ENCODE measurements around the gene SLC35B1. TPM values are rescaled to one million over a fixed set of nuclear protein-coding genes. Genes with fewer than 3 reads are reported as not detected.

The SLC35B1 gene
- polyA plus RNA-seq, 1 donor (not counting 4 experiments of a cell fraction or from before 2014, with no cell fraction given), result 71.6 TPM

- dilution Hi-C loops (cut with MboI; ENCODE audit: extremely low pct_ligation_motif_present, low sequenced_read_pairs), result no loop called here
- Histone ChIP-seq H3K9me1 (ENCODE audit: control insufficient read depth, extremely low read depth, insufficient read depth, low read length) (no peaks in the 10 kb centered on the region), H3K4me2 (ENCODE audit: control insufficient read depth, extremely low read depth, insufficient read depth, low read depth, low read length) (no peak overlapping the region), H4K20me1 (ENCODE audit: control insufficient read depth, extremely low read depth, insufficient read depth, low read length) (no peaks in the 10 kb centered on the region), H2AFZ (ENCODE audit: control insufficient read depth, low read length) (no peak overlapping the region), H3K27ac (ENCODE audit: control insufficient read depth, insufficient read depth, low read length) (no peak overlapping the region), H3K36me3 (ENCODE audit: control insufficient read depth in 2 of 2, extremely low read depth in 1 of 2, insufficient read depth in 2 of 2, low read length in 2 of 2) (peaks cover 0 to 12% of the 10 kb centered on the region in 2 experiments), H3K4me3 (ENCODE audit: control insufficient read depth in 2 of 3, extremely low read depth in 1 of 3, insufficient read depth in 2 of 3, low read depth in 1 of 3, low read length in 3 of 3) (no peak overlapping the region), H3K9ac (ENCODE audit: control insufficient read depth, extremely low read depth, insufficient read depth, low read length) (no peak overlapping the region), H3K4me1 (ENCODE audit: control insufficient read depth, extremely low read depth, insufficient read depth, low read length) (no peaks in the 10 kb centered on the region), H3K27me3 (ENCODE audit: control insufficient read depth, extremely low read depth, insufficient read depth, low read length) (no peaks in the 10 kb centered on the region), H3K9me3 (ENCODE audit: control insufficient read depth, low read depth, low read length) (no peaks in the 10 kb centered on the region), H3K79me2 (ENCODE audit: control insufficient read depth, insufficient read depth, low read length) (no peaks in the 10 kb centered on the region)
- TF ChIP-seq CTCF (optimal IDR thresholded peaks at IDR 0.05 in 1 of 3, IDR thresholded peaks at IDR 0.05 in 1 of 3, conservative IDR thresholded peaks at IDR 0.05 in 1 of 3; ENCODE audit: extremely low read depth in 1 of 3, insufficient read depth in 2 of 3, low read length in 3 of 3) (no peak), EZH2 (IDR thresholded peaks at IDR 0.05; ENCODE audit: low read length) (no peak)
- FAIRE-seq (no peak), DNase-seq (ENCODE audit: low read depth, low spot score) (no peak)
Measured at GRCh38 chr17:49716668-49717364, 9.1 kb upstream of the SLC35B1 start.

GRCh38 chr17:49715717-49716279, 8.0 kb upstream of the SLC35B1 start:
- H3K9ac ChIP-seq (ENCODE audit: control insufficient read depth, extremely low read depth, insufficient read depth, low read length), result no peak overlapping the region
- H3K9me1 ChIP-seq (ENCODE audit: control insufficient read depth, extremely low read depth, insufficient read depth, low read length), result no peaks in the 10 kb centered on the region
- H3K36me3 ChIP-seq (ENCODE audit: control insufficient read depth in 2 of 2, extremely low read depth in 1 of 2, insufficient read depth in 2 of 2, low read length in 2 of 2), result peaks cover 0 to 12% of the 10 kb centered on the region in 2 experiments
- H3K9me3 ChIP-seq (ENCODE audit: control insufficient read depth, low read depth, low read length), result no peaks in the 10 kb centered on the region
- H3K4me2 ChIP-seq (ENCODE audit: control insufficient read depth, extremely low read depth, insufficient read depth, low read depth, low read length), result no peak overlapping the region
- H3K27ac ChIP-seq (ENCODE audit: control insufficient read depth, insufficient read depth, low read length), result no peak overlapping the region
- no peaks in the 10 kb centered on the region for H4K20me1 ChIP-seq (ENCODE audit: control insufficient read depth, extremely low read depth, insufficient read depth, low read length)
- H3K27me3 ChIP-seq (ENCODE audit: control insufficient read depth, extremely low read depth, insufficient read depth, low read length), result no peaks in the 10 kb centered on the region
- H2AFZ ChIP-seq (ENCODE audit: control insufficient read depth, low read length), result no peak overlapping the region
- H3K79me2 ChIP-seq (ENCODE audit: control insufficient read depth, insufficient read depth, low read length), result no peaks in the 10 kb centered on the region
- TF ChIP-seq EZH2 (IDR thresholded peaks at IDR 0.05; ENCODE audit: low read length), result no peak
- no peak for TF ChIP-seq CTCF (optimal IDR thresholded peaks at IDR 0.05 in 1 of 3, IDR thresholded peaks at IDR 0.05 in 1 of 3, conservative IDR thresholded peaks at IDR 0.05 in 1 of 3; ENCODE audit: extremely low read depth in 1 of 3, insufficient read depth in 2 of 3, low read length in 3 of 3)
- no peaks in the 10 kb centered on the region for H3K4me1 ChIP-seq (ENCODE audit: control insufficient read depth, extremely low read depth, insufficient read depth, low read length)
- DNase-seq (ENCODE audit: low read depth, low spot score), result no peak
- dilution Hi-C loops (cut with MboI; ENCODE audit: extremely low pct_ligation_motif_present, low sequenced_read_pairs), result no loop called here
- H3K4me3 ChIP-seq (ENCODE audit: control insufficient read depth in 2 of 3, extremely low read depth in 1 of 3, insufficient read depth in 2 of 3, low read depth in 1 of 3, low read length in 3 of 3), result no peak overlapping the region
- no peak for FAIRE-seq

Data from keratinocyte (primary cell).